HL-60/S4 (cell line): ENCODE measurements around the gene KIAA1143.

Experiments used
- in situ Hi-C: fragments of 300-500 bp; cut with MboI; formaldehyde crosslinking; loops from 2 replicates; pipeline ENCODE4 v1.14.3; 2022; ENCODE audit warnings: low sequenced_read_pairs

The KIAA1143 gene

GRCh38 chr3:44761424-44762169, at the start of gene KIAA1143, which contains the start of gene KIF15:
Gene KIAA1143, minus strand, starts transcription at chr3:44761619. Its CDS starts 17 bp downstream, at chr3:44761602.
Gene KIF15, plus strand, starts transcription at chr3:44761794. Its CDS starts 72 bp downstream, at chr3:44761866.
- in situ Hi-C loops: no loop called here

- in situ Hi-C loops: no loop called here
These were observed 44.5 kb upstream of the KIAA1143 start for GRCh38 chr3:44805960-44806359.

- in situ Hi-C loops: no loop called here
These were observed 41.9 kb upstream of the KIAA1143 start for GRCh38 chr3:44803298-44803697.

- in situ Hi-C loops: no loop called here
These were observed 40.6 kb upstream of the KIAA1143 start for GRCh38 chr3:44802011-44802410.

- in situ Hi-C loops: no loop called here
These were observed 33.8 kb upstream of the KIAA1143 start for GRCh38 chr3:44795197-44795596.

- in situ Hi-C loops: no loop called here
These were observed 21.5 kb upstream of the KIAA1143 start for GRCh38 chr3:44782891-44783290.

GRCh38 chr3:44772099-44772442, 10.7 kb upstream of the KIAA1143 start:
- in situ Hi-C loops: no loop called here

GRCh38 chr3:44771424-44772098, 10.1 kb upstream of the KIAA1143 start:
- in situ Hi-C loops: no loop called here

GRCh38 chr3:44764248-44764647, 2.8 kb upstream of the KIAA1143 start:
- in situ Hi-C loops: no loop called here

GRCh38 chr3:44762690-44763089, 1.3 kb upstream of the KIAA1143 start:
- in situ Hi-C loops: no loop called here

GRCh38 chr3:44762170-44762677, 805 bp upstream of the KIAA1143 start:
- in situ Hi-C loops: no loop called here

GRCh38 chr3:44761101-44761423, 357 bp downstream of the KIAA1143 start:
- in situ Hi-C loops: no loop called here

GRCh38 chr3:44734646-44735168, 26.7 kb downstream of the KIAA1143 start:
- in situ Hi-C loops: no loop called here

GRCh38 chr3:44729384-44729910, 32.0 kb downstream of the KIAA1143 start, which contains the start of gene ZNF501:
Gene ZNF501, plus strand, starts transcription at chr3:44729635. Its CDS starts 4,787 bp downstream, at chr3:44734422.
- in situ Hi-C loops: no loop called here

GRCh38 chr3:44722103-44722401, 39.4 kb downstream of the KIAA1143 start:
- in situ Hi-C loops: no loop called here

- in situ Hi-C loops: no loop called here
These were observed 40.0 kb downstream of the KIAA1143 start for GRCh38 chr3:44721231-44722102.

GRCh38 chr3:44712455-44713075, 48.9 kb downstream of the KIAA1143 start, which contains the start of gene ZNF502:
Gene ZNF502, plus strand, starts transcription at chr3:44712660. Its CDS starts 7,602 bp downstream, at chr3:44720262.
- in situ Hi-C loops: no loop called here
